DND-41 (cell line): Measurements from ENCODE around the gene HES2.
A peak's percentile ranks its signal among the peaks of the same experiment; 100 is the strongest.
"Not testable (repeated sequence)": the region's sequence is repeated elsewhere in the genome, so short reads cannot be mapped to it uniquely, and the experiment has no call there.

Experiments used
- ATAC-seq: fragments of 200-7000 bp; cut with Tn5 transposase; 3 replicates; pipeline ENCODE4 v1.9.1; 2021; ENCODE audit warnings: low read depth; ENCODE audit not compliant: insufficient read depth
- DNase-seq: peaks from one replicate; pipeline ENCODE4 v3.0.0-alpha.2; 2020
- H2AFZ ChIP-seq: 2 replicates; pipeline ENCODE4 v1.6.0; 2012; ENCODE audit warnings: low read depth, low read length
- H3K27ac ChIP-seq: 2 replicates; pipeline ENCODE4 v1.5.1; 2012; ENCODE audit warnings: low read length, inconsistent platforms
- H3K27me3 ChIP-seq: fragments of 200-600 bp; sonication (generic); 2 replicates; pipeline ENCODE4 v1.6.0; 2012; ENCODE audit warnings: low read length, mild to moderate bottlenecking, inconsistent platforms; ENCODE audit not compliant: insufficient read depth, poor library complexity
- H3K36me3 ChIP-seq: 2 replicates; pipeline ENCODE4 v1.5.1; 2012; ENCODE audit warnings: low read length, inconsistent platforms; ENCODE audit not compliant: insufficient read depth
- H3K4me1 ChIP-seq: 2 replicates; pipeline ENCODE4 v1.5.1; 2012; ENCODE audit warnings: mild to moderate bottlenecking, low read length; ENCODE audit not compliant: insufficient read depth
- H3K4me2 ChIP-seq: 2 replicates; pipeline ENCODE4 v1.6.0; 2012; ENCODE audit warnings: mild to moderate bottlenecking, moderate library complexity, low read length, inconsistent platforms; ENCODE audit not compliant: insufficient read depth
- H3K4me3 ChIP-seq, 2 experiments: fragments of 200-600 bp in 1 of 2; shearing (Covaris generic) in 1 of 2; 2 replicates each; pipeline ENCODE4 v1.5.1; 2012 to 2016; ENCODE audit warnings: inconsistent platforms in 2 of 2, low read length in 2 of 2, mild to moderate bottlenecking in 2 of 2, low read depth in 1 of 2, moderate library complexity in 1 of 2
- H3K79me2 ChIP-seq: 2 replicates; pipeline ENCODE4 v1.6.0; 2012; ENCODE audit warnings: low read length, inconsistent platforms; ENCODE audit not compliant: insufficient read depth
- H3K9ac ChIP-seq: 2 replicates; pipeline ENCODE4 v1.6.0; 2012; ENCODE audit warnings: low read depth, mild to moderate bottlenecking, inconsistent platforms, low read length, moderate library complexity
- H3K9me3 ChIP-seq: 2 replicates; pipeline ENCODE4 v1.5.1; 2012; ENCODE audit warnings: low read length, moderate library complexity, mild to moderate bottlenecking, inconsistent platforms; ENCODE audit not compliant: insufficient read depth, severe bottlenecking
- H4K20me1 ChIP-seq: 2 replicates; pipeline ENCODE4 v1.6.0; 2012; ENCODE audit warnings: low read length; ENCODE audit not compliant: insufficient read depth
- EZH2 ChIP-seq: IDR thresholded peaks from 3 replicates; pipeline ENCODE4 v1.6.1; 2012; ENCODE audit warnings: borderline replicate concordance, low read depth, mild to moderate bottlenecking, moderate library complexity, low read length, inconsistent platforms; ENCODE audit not compliant: severe bottlenecking
- TF ChIP-seq, protein P1 (sequence below): IDR thresholded peaks from 2 replicates; pipeline ENCODE4 v1.5.1; 2012; ENCODE audit warnings: borderline replicate concordance, low read length, moderate library complexity, mild to moderate bottlenecking; ENCODE audit not compliant: poor library complexity, severe bottlenecking; ENCODE audit errors: extremely low read depth

The HES2 gene

DNA sequence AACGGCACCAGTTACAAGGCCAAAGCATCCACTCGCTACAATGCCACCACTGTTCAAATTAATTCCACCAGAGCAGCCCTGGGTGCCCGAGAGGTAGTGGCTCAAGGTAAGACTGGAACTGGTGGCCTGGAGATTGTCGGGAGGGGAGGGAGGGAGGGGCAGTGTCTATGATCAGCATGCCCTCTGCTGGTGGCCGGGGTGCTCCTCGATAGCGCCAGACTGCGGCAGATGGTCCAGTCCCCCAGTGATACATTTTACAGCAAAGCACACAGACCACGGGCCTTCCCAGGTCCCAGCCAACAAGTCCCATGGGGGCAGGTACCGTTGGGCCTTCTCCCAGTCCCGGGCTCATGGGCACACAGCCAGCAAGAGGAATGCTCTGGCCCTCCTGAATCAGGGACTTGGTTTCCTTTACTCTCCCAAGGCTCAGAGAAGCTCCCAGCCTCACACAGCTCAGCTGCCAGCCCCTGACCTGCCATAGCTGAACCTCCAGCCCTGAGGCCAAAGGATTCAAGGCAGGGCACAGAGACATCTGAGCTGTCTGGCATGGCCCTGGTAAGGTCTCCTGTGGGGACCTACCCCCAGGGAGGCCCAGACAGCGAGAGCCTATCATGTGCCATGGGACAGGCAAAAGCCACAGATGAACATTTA lies 41.5 kb downstream of the HES2 start:
- Histone ChIP-seq H3K4me1 (no peaks in the 10 kb centered on the region), H2AFZ (no peak overlapping the region), H3K27me3 (no peaks in the 10 kb centered on the region), H3K27ac (no peak overlapping the region), H3K79me2 (peaks cover 87% of the 10 kb centered on the region), H3K36me3 (no peaks in the 10 kb centered on the region; the same call in 1 of the 2 replicates), H4K20me1 (peaks cover 54% of the 10 kb centered on the region), H3K4me3 (no peak overlapping the region), H3K9me3 (no peaks in the 10 kb centered on the region), H3K9ac (no peak overlapping the region), H3K4me2 (no peak overlapping the region)
- TF ChIP-seq EZH2: no peak
- TF ChIP-seq, protein P1, sequence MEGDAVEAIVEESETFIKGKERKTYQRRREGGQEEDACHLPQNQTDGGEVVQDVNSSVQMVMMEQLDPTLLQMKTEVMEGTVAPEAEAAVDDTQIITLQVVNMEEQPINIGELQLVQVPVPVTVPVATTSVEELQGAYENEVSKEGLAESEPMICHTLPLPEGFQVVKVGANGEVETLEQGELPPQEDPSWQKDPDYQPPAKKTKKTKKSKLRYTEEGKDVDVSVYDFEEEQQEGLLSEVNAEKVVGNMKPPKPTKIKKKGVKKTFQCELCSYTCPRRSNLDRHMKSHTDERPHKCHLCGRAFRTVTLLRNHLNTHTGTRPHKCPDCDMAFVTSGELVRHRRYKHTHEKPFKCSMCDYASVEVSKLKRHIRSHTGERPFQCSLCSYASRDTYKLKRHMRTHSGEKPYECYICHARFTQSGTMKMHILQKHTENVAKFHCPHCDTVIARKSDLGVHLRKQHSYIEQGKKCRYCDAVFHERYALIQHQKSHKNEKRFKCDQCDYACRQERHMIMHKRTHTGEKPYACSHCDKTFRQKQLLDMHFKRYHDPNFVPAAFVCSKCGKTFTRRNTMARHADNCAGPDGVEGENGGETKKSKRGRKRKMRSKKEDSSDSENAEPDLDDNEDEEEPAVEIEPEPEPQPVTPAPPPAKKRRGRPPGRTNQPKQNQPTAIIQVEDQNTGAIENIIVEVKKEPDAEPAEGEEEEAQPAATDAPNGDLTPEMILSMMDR: peak; percentile 20
- ATAC-seq (peak; percentile 19; the same call in 1 of the 3 replicates), DNase-seq (no peak)

DNA sequence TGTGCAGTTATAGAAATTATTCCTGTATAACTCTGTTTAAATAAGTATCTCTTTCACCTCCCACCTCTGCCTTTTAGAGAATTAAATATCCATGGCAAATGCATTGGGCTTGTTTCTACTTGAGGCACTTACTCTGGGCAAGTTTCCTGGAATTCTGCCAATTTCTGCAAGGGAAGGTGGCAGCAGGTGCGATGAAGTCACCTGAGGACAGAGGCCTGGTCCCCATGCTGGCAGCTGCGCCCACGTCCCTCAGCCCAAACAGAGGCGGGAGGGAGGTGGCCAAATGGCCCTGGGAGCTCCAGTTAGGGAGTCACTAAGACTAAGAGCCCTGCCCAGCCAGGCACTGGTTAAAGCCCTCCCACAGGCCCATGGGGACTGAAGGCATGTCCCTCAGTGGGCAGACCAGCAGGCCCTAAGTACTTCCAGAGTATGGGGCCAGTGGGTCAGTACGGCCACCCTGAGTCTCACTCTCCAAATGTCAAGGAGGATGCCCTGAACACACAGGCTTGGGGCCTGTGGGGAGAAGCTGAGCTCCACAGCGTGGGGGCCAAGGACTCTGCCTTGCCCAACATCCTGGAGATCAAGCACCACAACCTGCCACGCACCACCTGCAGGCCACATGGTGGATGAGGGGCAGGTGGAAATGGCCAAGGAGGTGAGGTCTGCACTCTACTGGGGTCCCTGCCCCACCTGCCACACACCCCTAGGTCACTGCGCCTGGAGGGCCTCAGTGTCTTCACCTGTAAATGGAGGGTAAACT lies 45.6 kb downstream of the HES2 start:
- Histone ChIP-seq H3K36me3 (no peaks in the 10 kb centered on the region; the same call in none of the 2 replicates), H2AFZ (no peak overlapping the region), H4K20me1 (peaks cover 62% of the 10 kb centered on the region), H3K4me1 (no peaks in the 10 kb centered on the region), H3K9me3 (no peaks in the 10 kb centered on the region), H3K27ac (no peak overlapping the region), H3K4me2 (no peak overlapping the region), H3K79me2 (peaks cover 89% of the 10 kb centered on the region), H3K4me3 (no peak overlapping the region), H3K9ac (no peak overlapping the region), H3K27me3 (no peaks in the 10 kb centered on the region)
- ATAC-seq: 0 out of 3 replicates have a peak, but pooled peaks have one; percentile 35
- no peak for DNase-seq
- no peak for TF ChIP-seq EZH2
- TF ChIP-seq, protein P1: no peak

DNA sequence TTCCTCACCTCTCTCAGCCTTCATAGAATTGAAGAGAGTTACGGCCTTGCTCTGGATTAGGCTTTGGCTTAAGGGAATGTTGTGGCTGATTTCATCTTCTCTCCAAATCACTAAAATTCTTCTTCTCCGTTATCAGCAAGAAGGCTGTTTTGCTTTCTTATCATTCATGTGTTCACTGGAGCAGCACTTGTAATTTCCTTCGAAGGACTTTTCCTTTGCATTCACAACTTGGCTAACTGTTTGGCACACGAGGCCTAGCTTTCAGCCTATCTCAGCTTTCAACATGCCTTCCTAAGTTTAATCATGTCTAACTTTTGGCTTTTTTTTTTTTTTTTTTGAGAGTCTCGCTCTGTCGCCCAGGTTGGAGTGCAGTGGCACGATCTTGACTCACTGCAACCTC lies 47.5 kb downstream of the HES2 start:
- not testable (repeated sequence) for DNase-seq, H3K9ac ChIP-seq, H3K4me2 ChIP-seq, H3K9me3 ChIP-seq, H3K4me1 ChIP-seq, H3K27me3 ChIP-seq, ATAC-seq, H3K4me3 ChIP-seq, H2AFZ ChIP-seq, H3K27ac ChIP-seq
- peaks cover 63% of the 10 kb centered on the region for H4K20me1 ChIP-seq
- H3K79me2 ChIP-seq: peaks cover 90% of the 10 kb centered on the region
- H3K36me3 ChIP-seq: peaks cover 17% of the 10 kb centered on the region

DNA sequence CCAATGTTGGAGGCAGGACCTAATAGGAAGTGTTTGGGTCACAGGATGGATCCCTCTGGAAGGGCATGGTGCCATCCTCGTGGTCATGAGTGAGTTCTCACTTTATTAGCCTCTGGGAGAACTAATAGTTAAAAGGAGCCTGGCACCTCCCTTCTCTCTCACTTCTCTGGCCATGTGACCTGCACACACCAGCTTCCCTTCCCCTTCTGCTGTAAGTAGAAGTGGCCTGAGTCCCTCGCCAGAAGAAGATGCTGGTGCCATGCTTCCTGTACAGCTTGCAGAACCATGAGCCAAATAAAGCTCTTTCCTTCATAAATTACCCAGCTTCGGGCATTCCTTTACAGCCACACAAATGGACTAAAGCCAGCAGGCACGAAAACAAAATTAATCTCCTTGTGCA lies 49.7 kb downstream of the HES2 start:
- no peak for TF ChIP-seq EZH2
- TF ChIP-seq, protein P1: no peak
- no peak for ATAC-seq
- Histone ChIP-seq H2AFZ (no peak overlapping the region), H3K79me2 (peaks cover 91% of the 10 kb centered on the region), H3K4me1 (no peaks in the 10 kb centered on the region), H3K4me3 (no peak overlapping the region), H3K4me2 (no peak overlapping the region), H3K36me3 (peaks cover 18% of the 10 kb centered on the region), H4K20me1 (peaks cover 53% of the 10 kb centered on the region), H3K9me3 (peaks cover 9% of the 10 kb centered on the region), H3K9ac (no peak overlapping the region), H3K27me3 (no peaks in the 10 kb centered on the region), H3K27ac (no peak overlapping the region)
- no peak for DNase-seq
